GM12878 (cell line): ENCODE measurements around the gene ALOXE3. TPM values are rescaled to one million over a fixed set of nuclear protein-coding genes. Genes with fewer than 3 reads are reported as not detected.
A peak's percentile ranks its signal among the peaks of the same experiment; 100 is the strongest.

ENCODE experiments used
- BRCA1 ChIP-seq: IDR thresholded peaks from 2 replicates; pipeline ENCODE4 v1.6.1; 2011; ENCODE audit warnings: low read depth, low read length, improper control_type of control experiment
- EED ChIP-seq: sonication (generic); IDR thresholded peaks from 2 replicates; pipeline ENCODE4 v1.6.1; 2016; ENCODE audit warnings: antibody characterized with exemption, low read depth
- EP300 ChIP-seq, 2 experiments: fragments of 150-350 bp in 1 of 2; IDR thresholded peaks; 2 replicates each; pipeline ENCODE4 v1.6.1; 2011 to 2012; ENCODE audit warnings: low read depth in 2 of 2, low read length in 2 of 2, borderline replicate concordance in 1 of 2, improper control_type of control experiment in 1 of 2, inconsistent platforms in 1 of 2; ENCODE audit not compliant: control insufficient read depth in 1 of 2
- HDAC6 ChIP-seq: fragments of 200-600 bp; sonication (generic); IDR thresholded peaks from one replicate; pipeline ENCODE4 v1.8.0; 2017; ENCODE audit warnings: antibody characterized with exemption; ENCODE audit not compliant: unreplicated experiment
- IKZF1 ChIP-seq: fragments of 450-650 bp; conservative IDR thresholded peaks from 2 replicates; pipeline ENCODE4 v1.6.1; 2017; ENCODE audit warnings: antibody characterized with exemption, mild to moderate bottlenecking
- IKZF2 ChIP-seq, 2 experiments: fragments of 450-650 bp; IDR thresholded peaks; 2 replicates each; pipeline ENCODE4 v1.6.1; 2017; ENCODE audit warnings: mild to moderate bottlenecking in 2 of 2, moderate library complexity in 2 of 2
- IRF4 ChIP-seq: IDR thresholded peaks from 2 replicates; pipeline ENCODE4 v1.6.1; 2011; ENCODE audit warnings: low read depth, low read length
- KAT2A ChIP-seq: conservative IDR thresholded peaks from 2 replicates; pipeline ENCODE4 v1.6.1; 2011; ENCODE audit warnings: low read depth, low read length; ENCODE audit not compliant: control insufficient read depth
- KLF5 ChIP-seq: fragments of 450-650 bp; IDR thresholded peaks from 2 replicates; pipeline ENCODE4 v1.6.1; 2014; ENCODE audit warnings: mild to moderate bottlenecking; ENCODE audit not compliant: partially characterized antibody
- MEF2B ChIP-seq: fragments of 450-650 bp; IDR thresholded peaks from 2 replicates; pipeline ENCODE4 v1.6.1; 2018; ENCODE audit warnings: mild to moderate bottlenecking, moderate library complexity; ENCODE audit not compliant: partially characterized antibody, poor library complexity, severe bottlenecking
- NFIC ChIP-seq: IDR thresholded peaks from 2 replicates; pipeline ENCODE4 v1.6.1; 2012; ENCODE audit warnings: low read depth, mild to moderate bottlenecking, inconsistent platforms, low read length, moderate library complexity
- NFYB ChIP-seq: IDR thresholded peaks from 2 replicates; pipeline ENCODE4 v1.6.1; 2011; ENCODE audit warnings: low read depth, mild to moderate bottlenecking, low read length, improper control_type of control experiment, moderate library complexity; ENCODE audit not compliant: insufficient read depth
- POLR2A ChIP-seq: IDR thresholded peaks from 2 replicates; pipeline ENCODE4 v1.6.1; 2011; ENCODE audit warnings: low read depth, mild to moderate bottlenecking, low read length
- RBBP5 ChIP-seq: fragments of 200-600 bp; sonication (generic); conservative IDR thresholded peaks from 2 replicates; pipeline ENCODE4 v1.6.1; 2016
- SIN3A ChIP-seq: IDR thresholded peaks from 2 replicates; pipeline ENCODE4 v1.6.1; 2012; ENCODE audit warnings: low read depth, low read length, improper control_type of control experiment
- SPI1 ChIP-seq: IDR thresholded peaks from 2 replicates; pipeline ENCODE4 v1.6.1; 2011; ENCODE audit warnings: low read depth, mild to moderate bottlenecking, low read length, moderate library complexity, borderline replicate concordance; ENCODE audit not compliant: insufficient read depth
- STAT1 ChIP-seq: fragments of 450-650 bp; conservative IDR thresholded peaks from 2 replicates; pipeline ENCODE4 v1.6.1; 2014; ENCODE audit warnings: antibody characterized with exemption, mild to moderate bottlenecking
- ZNF274 ChIP-seq: IDR thresholded peaks from one replicate; pipeline ENCODE4 v1.8.0; 2011; ENCODE audit not compliant: insufficient read length, insufficient read depth
- polyA plus RNA-seq, 11 experiments: library from polyadenylated mRNA; depleted of rRNA in 4 of 11; unstranded in 6 of 11; stranded (reverse) in 5 of 11; fragments of >200 nt; fragmentation: Nextera tagmentation in 4 of 11; fragmentation: Illumina TruSeq in 1 of 11; extraction: Ambion mirVana in 4 of 11; extraction: Trizol in 1 of 11; gene quantifications; 1 replicate in 1 of 11; 2 replicates in 10 of 11; pipeline versions ENCODE4 v1.2.1 to v1.2.3, GENCODE V29; 2011 to 2016; ENCODE audit warnings: inconsistent platforms in 2 of 11, missing spikeins in 2 of 11, low read depth in 1 of 11
- total RNA-seq, 4 experiments: library from RNA; depleted of rRNA in 3 of 4; stranded (reverse); fragments of >200 nt in 3 of 4; fragmentation: Illumina TruSeq in 1 of 4; extraction: Trizol in 1 of 4; gene quantifications; 2 replicates each; pipeline versions ENCODE4 v1.2.1 to v1.2.3, GENCODE V29; 2013 to 2021
- TF ChIP-seq, protein P1 (sequence below): fragments of 450-650 bp; formaldehyde crosslinking; IDR thresholded peaks from 2 replicates; pipeline ENCODE4 v1.5.0; 2022; ENCODE audit warnings: mild to moderate bottlenecking, missing genetic modification characterization
- TF ChIP-seq, protein P2 (sequence below): fragments of 450-650 bp; formaldehyde crosslinking; IDR thresholded peaks from 2 replicates; pipeline ENCODE4 v1.4.0; 2020; ENCODE audit warnings: mild to moderate bottlenecking, moderate library complexity
- TF ChIP-seq, protein P3 (sequence below): IDR thresholded peaks from 2 replicates; pipeline ENCODE4 v1.6.1; 2012; ENCODE audit warnings: mild to moderate bottlenecking, low read depth, low read length

The ALOXE3 gene
- total and polyA plus RNA-seq, 10 of the 15 experiments (the other 5 are each of a cell fraction or from before 2014, with no cell fraction given) = 0.04 TPM; not detected in 9

DNA sequence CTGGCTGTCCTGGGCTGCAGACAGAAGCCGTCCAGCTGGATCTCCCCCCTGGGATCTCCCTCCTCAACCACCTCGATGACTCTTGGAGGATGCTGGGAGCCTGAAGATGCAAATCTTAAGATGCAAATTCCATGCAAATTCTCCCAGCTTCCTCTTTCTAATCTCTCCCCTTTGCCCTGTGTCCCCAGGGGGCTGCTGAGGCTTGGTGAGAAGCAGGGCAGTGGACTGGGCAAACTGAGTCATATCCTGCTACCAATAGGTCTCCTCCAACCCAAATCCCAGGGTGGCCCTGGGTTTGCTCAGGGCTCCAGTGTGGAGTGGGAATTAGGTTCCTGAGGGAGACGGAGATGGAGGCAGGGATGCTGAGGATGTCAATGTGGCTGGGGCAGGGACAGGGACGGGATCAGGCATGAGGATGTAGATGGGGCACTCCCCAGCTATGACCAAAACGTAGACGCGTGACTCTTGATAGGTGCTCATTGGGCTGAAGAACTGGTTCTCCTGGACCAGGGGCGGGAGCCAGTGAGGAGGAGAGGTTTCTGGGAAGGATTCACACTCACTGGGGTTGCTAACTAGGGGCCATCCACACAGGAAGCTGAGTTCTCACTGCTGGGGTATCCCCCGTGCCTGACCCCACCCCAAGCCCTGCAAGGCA lies 27.2 kb downstream of the ALOXE3 start (continued):
- TF ChIP-seq, protein P1, sequence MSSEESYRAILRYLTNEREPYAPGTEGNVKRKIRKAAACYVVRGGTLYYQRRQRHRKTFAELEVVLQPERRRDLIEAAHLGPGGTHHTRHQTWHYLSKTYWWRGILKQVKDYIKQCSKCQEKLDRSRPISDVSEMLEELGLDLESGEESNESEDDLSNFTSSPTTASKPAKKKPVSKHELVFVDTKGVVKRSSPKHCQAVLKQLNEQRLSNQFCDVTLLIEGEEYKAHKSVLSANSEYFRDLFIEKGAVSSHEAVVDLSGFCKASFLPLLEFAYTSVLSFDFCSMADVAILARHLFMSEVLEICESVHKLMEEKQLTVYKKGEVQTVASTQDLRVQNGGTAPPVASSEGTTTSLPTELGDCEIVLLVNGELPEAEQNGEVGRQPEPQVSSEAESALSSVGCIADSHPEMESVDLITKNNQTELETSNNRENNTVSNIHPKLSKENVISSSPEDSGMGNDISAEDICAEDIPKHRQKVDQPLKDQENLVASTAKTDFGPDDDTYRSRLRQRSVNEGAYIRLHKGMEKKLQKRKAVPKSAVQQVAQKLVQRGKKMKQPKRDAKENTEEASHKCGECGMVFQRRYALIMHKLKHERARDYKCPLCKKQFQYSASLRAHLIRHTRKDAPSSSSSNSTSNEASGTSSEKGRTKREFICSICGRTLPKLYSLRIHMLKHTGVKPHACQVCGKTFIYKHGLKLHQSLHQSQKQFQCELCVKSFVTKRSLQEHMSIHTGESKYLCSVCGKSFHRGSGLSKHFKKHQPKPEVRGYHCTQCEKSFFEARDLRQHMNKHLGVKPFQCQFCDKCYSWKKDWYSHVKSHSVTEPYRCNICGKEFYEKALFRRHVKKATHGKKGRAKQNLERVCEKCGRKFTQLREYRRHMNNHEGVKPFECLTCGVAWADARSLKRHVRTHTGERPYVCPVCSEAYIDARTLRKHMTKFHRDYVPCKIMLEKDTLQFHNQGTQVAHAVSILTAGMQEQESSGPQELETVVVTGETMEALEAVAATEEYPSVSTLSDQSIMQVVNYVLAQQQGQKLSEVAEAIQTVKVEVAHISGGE = no peak
- TF ChIP-seq KLF5 (no peak), POLR2A (no peak), MEF2B (peak; percentile 92), KAT2A (no peak), NFIC (no peak), IKZF2 (IDR thresholded peaks at IDR 0.05) (peak; percentile 60 to 73; a peak in 3 of 4 replicates), EP300 (IDR thresholded peaks at IDR 0.05; ENCODE audit: borderline replicate concordance in 1 of 2, control insufficient read depth in 1 of 2, low read depth in 2 of 2, low read length in 2 of 2) (0 out of 4 replicates have a peak, but pooled peaks of 1 of the 2 experiments have one; percentile 21), BRCA1 (no peak), EED (peak; percentile 59; the same call in 1 of the 2 replicates), STAT1 (no peak), SIN3A (no peak), IRF4 (no peak), NFYB (no peak), SPI1 (peak; percentile 84), RBBP5 (no peak), ZNF274 (no peak), HDAC6 (no peak), IKZF1 (peak; percentile 81)
- TF ChIP-seq, protein P2, sequence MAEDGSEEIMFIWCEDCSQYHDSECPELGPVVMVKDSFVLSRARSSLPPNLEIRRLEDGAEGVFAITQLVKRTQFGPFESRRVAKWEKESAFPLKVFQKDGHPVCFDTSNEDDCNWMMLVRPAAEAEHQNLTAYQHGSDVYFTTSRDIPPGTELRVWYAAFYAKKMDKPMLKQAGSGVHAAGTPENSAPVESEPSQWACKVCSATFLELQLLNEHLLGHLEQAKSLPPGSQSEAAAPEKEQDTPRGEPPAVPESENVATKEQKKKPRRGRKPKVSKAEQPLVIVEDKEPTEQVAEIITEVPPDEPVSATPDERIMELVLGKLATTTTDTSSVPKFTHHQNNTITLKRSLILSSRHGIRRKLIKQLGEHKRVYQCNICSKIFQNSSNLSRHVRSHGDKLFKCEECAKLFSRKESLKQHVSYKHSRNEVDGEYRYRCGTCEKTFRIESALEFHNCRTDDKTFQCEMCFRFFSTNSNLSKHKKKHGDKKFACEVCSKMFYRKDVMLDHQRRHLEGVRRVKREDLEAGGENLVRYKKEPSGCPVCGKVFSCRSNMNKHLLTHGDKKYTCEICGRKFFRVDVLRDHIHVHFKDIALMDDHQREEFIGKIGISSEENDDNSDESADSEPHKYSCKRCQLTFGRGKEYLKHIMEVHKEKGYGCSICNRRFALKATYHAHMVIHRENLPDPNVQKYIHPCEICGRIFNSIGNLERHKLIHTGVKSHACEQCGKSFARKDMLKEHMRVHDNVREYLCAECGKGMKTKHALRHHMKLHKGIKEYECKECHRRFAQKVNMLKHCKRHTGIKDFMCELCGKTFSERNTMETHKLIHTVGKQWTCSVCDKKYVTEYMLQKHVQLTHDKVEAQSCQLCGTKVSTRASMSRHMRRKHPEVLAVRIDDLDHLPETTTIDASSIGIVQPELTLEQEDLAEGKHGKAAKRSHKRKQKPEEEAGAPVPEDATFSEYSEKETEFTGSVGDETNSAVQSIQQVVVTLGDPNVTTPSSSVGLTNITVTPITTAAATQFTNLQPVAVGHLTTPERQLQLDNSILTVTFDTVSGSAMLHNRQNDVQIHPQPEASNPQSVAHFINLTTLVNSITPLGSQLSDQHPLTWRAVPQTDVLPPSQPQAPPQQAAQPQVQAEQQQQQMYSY = no peak
- TF ChIP-seq, protein P3, sequence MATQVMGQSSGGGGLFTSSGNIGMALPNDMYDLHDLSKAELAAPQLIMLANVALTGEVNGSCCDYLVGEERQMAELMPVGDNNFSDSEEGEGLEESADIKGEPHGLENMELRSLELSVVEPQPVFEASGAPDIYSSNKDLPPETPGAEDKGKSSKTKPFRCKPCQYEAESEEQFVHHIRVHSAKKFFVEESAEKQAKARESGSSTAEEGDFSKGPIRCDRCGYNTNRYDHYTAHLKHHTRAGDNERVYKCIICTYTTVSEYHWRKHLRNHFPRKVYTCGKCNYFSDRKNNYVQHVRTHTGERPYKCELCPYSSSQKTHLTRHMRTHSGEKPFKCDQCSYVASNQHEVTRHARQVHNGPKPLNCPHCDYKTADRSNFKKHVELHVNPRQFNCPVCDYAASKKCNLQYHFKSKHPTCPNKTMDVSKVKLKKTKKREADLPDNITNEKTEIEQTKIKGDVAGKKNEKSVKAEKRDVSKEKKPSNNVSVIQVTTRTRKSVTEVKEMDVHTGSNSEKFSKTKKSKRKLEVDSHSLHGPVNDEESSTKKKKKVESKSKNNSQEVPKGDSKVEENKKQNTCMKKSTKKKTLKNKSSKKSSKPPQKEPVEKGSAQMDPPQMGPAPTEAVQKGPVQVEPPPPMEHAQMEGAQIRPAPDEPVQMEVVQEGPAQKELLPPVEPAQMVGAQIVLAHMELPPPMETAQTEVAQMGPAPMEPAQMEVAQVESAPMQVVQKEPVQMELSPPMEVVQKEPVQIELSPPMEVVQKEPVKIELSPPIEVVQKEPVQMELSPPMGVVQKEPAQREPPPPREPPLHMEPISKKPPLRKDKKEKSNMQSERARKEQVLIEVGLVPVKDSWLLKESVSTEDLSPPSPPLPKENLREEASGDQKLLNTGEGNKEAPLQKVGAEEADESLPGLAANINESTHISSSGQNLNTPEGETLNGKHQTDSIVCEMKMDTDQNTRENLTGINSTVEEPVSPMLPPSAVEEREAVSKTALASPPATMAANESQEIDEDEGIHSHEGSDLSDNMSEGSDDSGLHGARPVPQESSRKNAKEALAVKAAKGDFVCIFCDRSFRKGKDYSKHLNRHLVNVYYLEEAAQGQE = no peak
